ENCODE results near the gene GSX2.
"Not testable (repeated sequence)": the region's sequence is repeated elsewhere in the genome, so short reads cannot be mapped to it uniquely, and the experiment has no call there.

The GSX2 gene

GRCh38 chr4:54127660-54128059 lies 27.7 kb downstream of the GSX2 start:
- no peaks in the 10 kb centered on the region for H3K9me3 ChIP-seq (ENCODE audit: low read depth, low read length)
- no peak for DNase-seq (ENCODE audit: low read depth, low spot score)

GRCh38 chr4:54128694-54129093 lies 28.7 kb downstream of the GSX2 start:
- not testable (repeated sequence) for H3K27ac ChIP-seq; H3K9ac ChIP-seq (ENCODE audit: insufficient read length); H3K4me3 ChIP-seq; H3K36me3 ChIP-seq (ENCODE audit: insufficient read depth, low read length); DNase-seq (ENCODE audit: low read depth, low spot score); H3K9me3 ChIP-seq (ENCODE audit: low read depth, low read length)

More at GRCh38 chr4:54127660-54128059, 27.7 kb downstream of the GSX2 start:
- TF ChIP-seq POLR2AphosphoS5 (IDR thresholded peaks at IDR 0.05; ENCODE audit: borderline replicate concordance, low read depth, low read length): no peak
- no peak for TF ChIP-seq EZH2 (IDR thresholded peaks at IDR 0.05)
- TF ChIP-seq FOXP2 (optimal IDR thresholded peaks at IDR 0.05; ENCODE audit: control extremely low read depth, extremely low read length, insufficient read depth): no peak
- Histone ChIP-seq H3K9ac (ENCODE audit: insufficient read length) (no peak overlapping the region), H3K4me3 (no peak overlapping the region), H3K36me3 (ENCODE audit: insufficient read depth, low read length) (no peaks in the 10 kb centered on the region), H3K27ac (no peak overlapping the region)

GRCh38 chr4:54139332-54139731 lies 39.4 kb downstream of the GSX2 start:
- TF ChIP-seq FOXP2 (optimal IDR thresholded peaks at IDR 0.05; ENCODE audit: control extremely low read depth, extremely low read length, insufficient read depth) (no peak), POLR2AphosphoS5 (IDR thresholded peaks at IDR 0.05; ENCODE audit: borderline replicate concordance, low read depth, low read length) (no peak), EZH2 (IDR thresholded peaks at IDR 0.05) (no peak)
- Histone ChIP-seq H3K36me3 (ENCODE audit: insufficient read depth, low read length) (no peaks in the 10 kb centered on the region), H3K4me3 (no peak overlapping the region), H3K9ac (ENCODE audit: insufficient read length) (no peak overlapping the region), H3K9me3 (ENCODE audit: low read depth, low read length) (no peaks in the 10 kb centered on the region), H3K27ac (no peak overlapping the region)
- DNase-seq (ENCODE audit: low read depth, low spot score): no peak

GRCh38 chr4:54140287-54140686 lies 40.3 kb downstream of the GSX2 start:
- Histone ChIP-seq H3K27ac (no peak overlapping the region), H3K9me3 (ENCODE audit: low read depth, low read length) (no peaks in the 10 kb centered on the region), H3K36me3 (ENCODE audit: insufficient read depth, low read length) (no peaks in the 10 kb centered on the region), H3K9ac (ENCODE audit: insufficient read length) (no peak overlapping the region), H3K4me3 (no peak overlapping the region)
- TF ChIP-seq EZH2 (IDR thresholded peaks at IDR 0.05): no peak
- no peak for TF ChIP-seq POLR2AphosphoS5 (IDR thresholded peaks at IDR 0.05; ENCODE audit: borderline replicate concordance, low read depth, low read length)
- no peak for TF ChIP-seq FOXP2 (optimal IDR thresholded peaks at IDR 0.05; ENCODE audit: control extremely low read depth, extremely low read length, insufficient read depth)
- DNase-seq (ENCODE audit: low read depth, low spot score): no peak

- no peak for DNase-seq (ENCODE audit: low read depth, low spot score)
- no peak overlapping the region for H3K9ac ChIP-seq (ENCODE audit: insufficient read length)
These were observed 44.2 kb downstream of the GSX2 start for GRCh38 chr4:54144199-54144598.

GRCh38 chr4:54144661-54145171 lies 44.8 kb downstream of the GSX2 start:
- H3K4me3 ChIP-seq: no peak overlapping the region
- DNase-seq (ENCODE audit: low read depth, low spot score): no peak
- no peak overlapping the region for H3K9ac ChIP-seq (ENCODE audit: insufficient read length)

More at GRCh38 chr4:54144199-54144598, 44.2 kb downstream of the GSX2 start:
- Histone ChIP-seq H3K4me3 (no peak overlapping the region), H3K9me3 (ENCODE audit: low read depth, low read length) (no peaks in the 10 kb centered on the region), H3K36me3 (ENCODE audit: insufficient read depth, low read length) (no peaks in the 10 kb centered on the region), H3K27ac (no peak overlapping the region)
- TF ChIP-seq FOXP2 (optimal IDR thresholded peaks at IDR 0.05; ENCODE audit: control extremely low read depth, extremely low read length, insufficient read depth) (no peak), EZH2 (IDR thresholded peaks at IDR 0.05) (no peak), POLR2AphosphoS5 (IDR thresholded peaks at IDR 0.05; ENCODE audit: borderline replicate concordance, low read depth, low read length) (no peak)

GRCh38 chr4:54146139-54146538 lies 46.2 kb downstream of the GSX2 start:
- TF ChIP-seq FOXP2 (optimal IDR thresholded peaks at IDR 0.05; ENCODE audit: control extremely low read depth, extremely low read length, insufficient read depth): no peak
- TF ChIP-seq EZH2 (IDR thresholded peaks at IDR 0.05): no peak
- no peak for TF ChIP-seq POLR2AphosphoS5 (IDR thresholded peaks at IDR 0.05; ENCODE audit: borderline replicate concordance, low read depth, low read length)
- Histone ChIP-seq H3K36me3 (ENCODE audit: insufficient read depth, low read length) (no peaks in the 10 kb centered on the region), H3K9ac (ENCODE audit: insufficient read length) (no peak overlapping the region), H3K27ac (no peak overlapping the region), H3K9me3 (ENCODE audit: low read depth, low read length) (no peaks in the 10 kb centered on the region), H3K4me3 (no peak overlapping the region)
- DNase-seq (ENCODE audit: low read depth, low spot score): no peak

More at GRCh38 chr4:54144661-54145171, 44.8 kb downstream of the GSX2 start:
- Histone ChIP-seq H3K27ac (no peak overlapping the region), H3K9me3 (ENCODE audit: low read depth, low read length) (no peaks in the 10 kb centered on the region), H3K36me3 (ENCODE audit: insufficient read depth, low read length) (no peaks in the 10 kb centered on the region)
- TF ChIP-seq FOXP2 (optimal IDR thresholded peaks at IDR 0.05; ENCODE audit: control extremely low read depth, extremely low read length, insufficient read depth): no peak

- TF ChIP-seq EZH2 (IDR thresholded peaks at IDR 0.05) (no peak), FOXP2 (optimal IDR thresholded peaks at IDR 0.05; ENCODE audit: control extremely low read depth, extremely low read length, insufficient read depth) (no peak), POLR2AphosphoS5 (IDR thresholded peaks at IDR 0.05; ENCODE audit: borderline replicate concordance, low read depth, low read length) (no peak)
- H3K4me3 ChIP-seq: no peak overlapping the region
- H3K27ac ChIP-seq: no peak overlapping the region
- no peak for DNase-seq (ENCODE audit: low read depth, low spot score)
- H3K9me3 ChIP-seq (ENCODE audit: low read depth, low read length): no peaks in the 10 kb centered on the region
- H3K9ac ChIP-seq (ENCODE audit: insufficient read length): no peak overlapping the region
- H3K36me3 ChIP-seq (ENCODE audit: insufficient read depth, low read length): no peaks in the 10 kb centered on the region
These were observed 49.4 kb downstream of the GSX2 start for GRCh38 chr4:54149323-54149722.
